COLO829 (cell line): ENCODE data around the gene KAZN.
A peak's percentile ranks its signal among the peaks of the same experiment; 100 is the strongest.

Source experiments
- DNase-seq: peaks from one replicate; pipeline ENCODE4 v3.0.0; 2012; ENCODE audit warnings: low spot score

Gene KAZN

GRCh38 chr1:14887764-14888350 lies 289.4 kb downstream of the KAZN start:
- DNase-seq: no peak

- DNase-seq: no peak
Observed at GRCh38 chr1:14888374-14888773, 289.9 kb downstream of the KAZN start.

- DNase-seq: no peak
Observed at GRCh38 chr1:14889825-14890440, 291.4 kb downstream of the KAZN start.

GRCh38 chr1:14891991-14892390 lies 293.5 kb downstream of the KAZN start:
- DNase-seq: no peak

GRCh38 chr1:14894811-14895560 lies 296.5 kb downstream of the KAZN start:
- DNase-seq: no peak

- no peak for DNase-seq
Observed at GRCh38 chr1:14895727-14896126, 297.2 kb downstream of the KAZN start.

GRCh38 chr1:14896381-14897079 lies 298.0 kb downstream of the KAZN start:
- no peak for DNase-seq

GRCh38 chr1:14897080-14897449 lies 298.6 kb downstream of the KAZN start:
- DNase-seq: no peak

GRCh38 chr1:14897547-14897946 lies 299.1 kb downstream of the KAZN start:
- no peak for DNase-seq

- no peak for DNase-seq
Observed at GRCh38 chr1:14897997-14898645, 299.6 kb downstream of the KAZN start.

- no peak for DNase-seq
Observed at GRCh38 chr1:14899686-14900085, 301.2 kb downstream of the KAZN start.

- DNase-seq: no peak
Observed at GRCh38 chr1:14901371-14901954, 303.0 kb downstream of the KAZN start.

GRCh38 chr1:14903922-14904321 lies 305.4 kb downstream of the KAZN start:
- no peak for DNase-seq

- DNase-seq: no peak
Observed at GRCh38 chr1:14906665-14907064, 308.2 kb downstream of the KAZN start.

GRCh38 chr1:14907416-14907815 lies 308.9 kb downstream of the KAZN start:
- DNase-seq: no peak

- DNase-seq: no peak
Observed at GRCh38 chr1:14909273-14909672, 310.8 kb downstream of the KAZN start.

GRCh38 chr1:14909920-14910460 lies 311.5 kb downstream of the KAZN start:
- no peak for DNase-seq

GRCh38 chr1:14910984-14911721 lies 312.7 kb downstream of the KAZN start:
- peak; percentile 53 for DNase-seq

- DNase-seq: no peak
Observed at GRCh38 chr1:14912839-14913481, 314.5 kb downstream of the KAZN start.

GRCh38 chr1:14913482-14914177 lies 315.1 kb downstream of the KAZN start:
- DNase-seq: no peak
